ENCODE measurements around the gene DGKI.

DGKI gene

DNA sequence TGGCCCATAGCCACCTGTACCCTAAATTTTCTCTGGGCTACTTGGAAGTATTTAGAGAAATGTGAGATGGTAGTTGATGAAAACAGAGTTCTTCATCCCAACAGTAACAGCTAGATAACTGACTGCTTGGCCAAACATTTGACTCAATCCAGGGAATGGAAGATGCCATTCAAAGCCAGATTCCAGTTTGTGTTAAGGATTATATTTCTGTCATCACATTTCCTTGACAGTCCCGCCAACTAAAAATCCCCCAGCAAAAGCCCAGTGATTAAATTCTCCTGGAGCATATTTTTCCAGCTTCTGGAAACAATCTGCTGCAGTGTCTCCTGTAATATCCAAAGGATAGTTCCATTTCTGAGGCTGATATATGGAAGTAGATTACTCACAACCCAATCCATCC is 457.9 kb downstream of the DGKI start:
- TF ChIP-seq, protein P1, sequence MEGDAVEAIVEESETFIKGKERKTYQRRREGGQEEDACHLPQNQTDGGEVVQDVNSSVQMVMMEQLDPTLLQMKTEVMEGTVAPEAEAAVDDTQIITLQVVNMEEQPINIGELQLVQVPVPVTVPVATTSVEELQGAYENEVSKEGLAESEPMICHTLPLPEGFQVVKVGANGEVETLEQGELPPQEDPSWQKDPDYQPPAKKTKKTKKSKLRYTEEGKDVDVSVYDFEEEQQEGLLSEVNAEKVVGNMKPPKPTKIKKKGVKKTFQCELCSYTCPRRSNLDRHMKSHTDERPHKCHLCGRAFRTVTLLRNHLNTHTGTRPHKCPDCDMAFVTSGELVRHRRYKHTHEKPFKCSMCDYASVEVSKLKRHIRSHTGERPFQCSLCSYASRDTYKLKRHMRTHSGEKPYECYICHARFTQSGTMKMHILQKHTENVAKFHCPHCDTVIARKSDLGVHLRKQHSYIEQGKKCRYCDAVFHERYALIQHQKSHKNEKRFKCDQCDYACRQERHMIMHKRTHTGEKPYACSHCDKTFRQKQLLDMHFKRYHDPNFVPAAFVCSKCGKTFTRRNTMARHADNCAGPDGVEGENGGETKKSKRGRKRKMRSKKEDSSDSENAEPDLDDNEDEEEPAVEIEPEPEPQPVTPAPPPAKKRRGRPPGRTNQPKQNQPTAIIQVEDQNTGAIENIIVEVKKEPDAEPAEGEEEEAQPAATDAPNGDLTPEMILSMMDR (IDR thresholded peaks at IDR 0.05): no peak

DNA sequence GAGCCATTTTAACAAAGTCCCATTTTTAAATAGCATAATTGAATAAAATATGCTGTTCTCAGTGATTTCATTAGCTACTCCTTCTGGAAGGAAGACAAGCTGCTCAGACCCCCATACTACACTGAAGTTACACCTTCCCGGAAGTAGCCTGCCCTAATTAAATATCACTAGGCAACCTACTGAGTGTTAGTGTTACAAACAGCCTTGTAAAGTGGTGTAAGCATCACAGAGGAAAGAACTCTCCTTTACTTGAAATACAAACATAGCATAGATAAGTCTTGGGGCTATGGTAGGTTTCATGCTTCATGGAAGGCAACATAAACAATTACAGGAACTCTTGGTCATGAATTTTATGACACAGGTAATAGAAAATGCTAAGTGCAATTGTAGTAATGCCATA is 459.8 kb downstream of the DGKI start:
- TF ChIP-seq, protein P1 (IDR thresholded peaks at IDR 0.05): no peak

DNA sequence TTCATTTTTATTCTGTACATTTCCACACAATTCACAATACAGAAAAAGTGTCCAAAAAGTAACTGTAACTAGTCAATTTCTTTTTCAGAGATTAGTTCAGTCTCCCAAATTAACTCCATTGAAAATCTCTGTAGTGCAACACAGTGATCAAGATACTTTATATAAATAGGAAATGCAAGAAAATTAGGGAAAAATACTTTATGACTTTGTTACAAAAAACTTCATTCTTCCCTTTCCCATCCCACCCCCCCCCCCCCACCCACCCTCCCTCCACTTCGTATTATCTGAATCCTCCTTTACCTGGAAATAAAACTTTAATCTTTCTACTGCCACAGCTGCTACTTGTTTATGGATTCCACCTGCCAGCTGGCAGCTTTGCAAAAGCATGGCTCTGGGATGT is 465.7 kb downstream of the DGKI start:
- TF ChIP-seq, protein P1 (IDR thresholded peaks at IDR 0.05): no peak

DNA sequence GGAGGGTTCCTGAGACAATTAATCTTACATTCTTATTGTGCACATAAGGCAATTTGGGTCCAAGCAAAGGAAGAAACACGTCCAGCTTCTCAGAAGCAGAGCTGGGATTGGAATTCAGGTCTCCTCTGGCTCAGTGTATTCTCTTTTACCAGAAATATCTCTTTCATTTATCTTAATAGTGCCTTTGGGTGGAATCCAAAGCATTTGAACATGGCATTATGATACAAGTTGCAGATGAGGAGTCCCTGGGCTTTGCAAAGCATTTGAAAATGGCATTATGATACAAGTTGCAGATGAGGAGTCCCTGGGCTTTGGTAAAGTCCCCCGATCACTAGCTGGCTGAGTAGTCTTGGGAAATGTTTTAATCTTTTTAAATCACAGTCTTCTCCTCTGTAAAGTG is 473.3 kb downstream of the DGKI start:
- TF ChIP-seq, protein P1 (IDR thresholded peaks at IDR 0.05): no peak

DNA sequence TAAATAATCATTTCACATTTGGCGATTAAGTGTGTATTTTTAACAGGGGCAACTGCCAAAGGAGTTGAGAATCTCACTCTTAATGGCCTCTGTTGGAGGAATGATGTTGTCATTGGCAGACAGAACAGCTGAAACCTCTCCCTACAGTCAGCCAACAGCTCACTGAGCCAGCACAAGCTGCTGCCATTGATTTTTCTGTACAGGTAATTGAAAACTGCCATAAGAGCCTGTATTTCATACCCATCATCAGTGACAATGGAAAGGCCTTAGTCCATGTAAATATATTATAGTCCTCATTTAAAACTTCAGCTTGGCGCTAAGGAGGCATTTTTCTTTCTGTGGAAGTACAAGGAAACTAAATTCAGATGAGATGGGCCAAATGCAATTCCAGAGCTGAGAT is 475.2 kb downstream of the DGKI start:
- TF ChIP-seq, protein P1 (IDR thresholded peaks at IDR 0.05): no peak

DNA sequence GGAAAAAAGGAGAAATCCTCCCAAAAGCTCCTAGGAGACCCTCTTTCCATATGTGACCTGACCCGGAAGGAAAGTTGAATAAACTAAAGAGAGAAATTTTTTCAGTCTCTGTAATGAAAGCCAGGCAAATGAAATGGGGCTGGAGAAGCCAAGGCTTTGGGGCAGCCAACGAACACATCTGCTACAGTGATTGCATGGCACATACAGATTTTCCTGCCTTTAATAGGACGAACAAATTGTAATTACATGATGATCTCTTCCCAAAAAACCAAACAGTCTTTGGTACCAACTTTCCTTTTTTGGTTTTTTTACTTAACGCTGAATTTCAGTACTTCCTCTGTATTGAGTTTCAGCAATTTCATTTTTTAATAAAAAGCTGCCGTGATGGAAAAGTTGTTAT is 479.8 kb downstream of the DGKI start:
- TF ChIP-seq, protein P1 (IDR thresholded peaks at IDR 0.05): no peak

DNA sequence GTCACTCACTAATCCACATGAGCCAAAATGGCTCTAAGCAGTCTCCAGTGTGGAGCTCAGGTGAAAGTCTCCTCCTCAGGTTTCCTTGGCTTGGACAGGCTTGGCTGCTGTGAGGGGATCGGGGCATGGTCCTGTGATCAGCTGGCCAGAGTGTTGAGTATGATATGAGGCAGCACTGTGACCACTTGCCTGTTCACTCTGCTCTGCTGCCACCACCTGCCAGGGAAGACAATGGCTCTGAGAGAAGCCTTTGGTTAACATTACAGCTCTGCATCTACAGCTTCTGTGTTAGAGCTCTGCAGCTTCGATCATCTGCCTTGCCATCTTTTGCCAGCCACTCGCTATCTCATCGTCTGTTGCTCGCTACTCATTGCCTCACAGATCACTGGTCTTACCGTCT is 483.1 kb downstream of the DGKI start:
- TF ChIP-seq, protein P1 (IDR thresholded peaks at IDR 0.05): no peak

DNA sequence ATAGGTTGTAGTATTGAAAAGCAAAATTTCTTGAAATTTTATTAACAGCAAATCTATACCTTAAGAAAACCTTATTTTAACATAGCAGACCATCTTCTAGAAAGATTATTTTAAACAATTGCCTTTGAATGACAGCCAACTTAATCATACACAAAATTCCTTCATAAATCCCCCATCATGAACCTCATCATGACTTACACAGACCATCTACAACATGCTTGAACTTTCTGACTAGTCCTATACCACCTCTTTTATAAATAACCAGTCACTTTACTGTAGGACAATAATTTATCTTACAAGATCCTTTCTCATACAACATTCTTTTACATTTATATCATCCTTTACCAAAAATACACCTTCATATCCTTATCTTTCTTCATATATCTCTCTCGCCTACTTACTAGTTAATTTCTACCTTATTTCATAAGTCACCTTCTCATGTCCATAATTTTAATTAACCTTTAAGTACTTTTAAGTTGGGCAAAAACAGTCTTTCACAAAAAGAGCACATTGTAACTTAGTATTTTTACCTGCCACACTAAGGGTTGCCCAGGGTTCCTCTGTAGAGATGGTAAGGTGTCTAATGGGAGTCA is 486.6 kb downstream of the DGKI start:
- TF ChIP-seq, protein P1 (IDR thresholded peaks at IDR 0.05): no peak

Data from LNCAP (cell line).